GM18499 (cell line): ENCODE data around the gene CPEB3.
"Not testable (repeated sequence)": the region's sequence is repeated elsewhere in the genome, so short reads cannot be mapped to it uniquely, and the experiment has no call there.

ENCODE experiments used
- ATAC-seq: cut with Tn5 transposase; IDR thresholded peaks from one replicate; pipeline ENCODE4 v1.9.1; 2021; ENCODE audit warnings: moderate number of reproducible peaks; ENCODE audit not compliant: insufficient read depth, unreplicated experiment

Gene CPEB3

DNA sequence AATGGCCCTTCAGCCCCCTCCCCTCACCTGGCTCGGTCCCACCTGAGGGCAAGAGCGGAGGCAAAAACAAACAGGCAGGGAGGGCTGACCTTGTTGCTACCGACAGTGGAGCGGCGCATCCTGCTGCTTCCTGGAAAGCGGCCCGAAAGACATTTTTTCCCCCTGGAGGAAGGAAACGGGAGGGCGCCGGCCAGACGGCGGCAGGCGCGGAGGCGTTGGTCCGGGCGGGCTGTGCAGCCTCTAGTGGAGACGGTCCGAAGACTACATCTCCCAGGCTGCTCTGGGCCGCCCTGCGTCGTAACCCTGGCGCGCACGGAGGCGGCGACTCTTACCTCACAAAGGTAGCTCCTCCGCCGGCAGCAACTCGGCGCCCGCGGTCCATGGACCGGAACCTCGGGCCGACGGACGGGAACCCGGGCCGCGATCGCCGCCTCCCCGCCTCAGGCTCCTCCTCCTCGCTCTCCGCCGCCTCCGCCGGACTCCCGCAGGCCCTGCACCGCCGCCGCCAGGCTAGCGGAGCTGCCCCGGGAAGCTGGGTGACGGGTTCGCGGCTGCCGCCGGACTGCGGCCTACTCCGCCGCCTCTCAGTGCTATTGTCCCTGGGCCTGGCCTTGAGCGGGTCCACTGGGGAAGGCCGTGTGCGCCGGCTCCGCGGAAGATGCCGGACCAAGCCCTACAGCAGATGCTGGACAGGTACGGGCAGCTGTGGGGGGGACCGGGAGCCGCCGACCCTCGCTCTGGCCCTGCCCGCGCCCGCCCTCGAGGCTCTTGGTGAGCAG lies at the start of gene CPEB3, which contains the start of gene MARCHF5:
Gene CPEB3, minus strand, starts transcription at position 242 of the 779 bp plus-strand sequence. CDS start 50,728 bp downstream, outside the sequence.
Gene MARCHF5, plus strand, starts transcription at position 331 of the 779 bp plus-strand sequence. Its CDS starts 328 bp downstream, at position 659.
- ATAC-seq: peak; percentile 90

- ATAC-seq: not testable (repeated sequence)
Measured at GRCh38 chr10:92329927-92330326, 39.0 kb upstream of the CPEB3 start.

DNA sequence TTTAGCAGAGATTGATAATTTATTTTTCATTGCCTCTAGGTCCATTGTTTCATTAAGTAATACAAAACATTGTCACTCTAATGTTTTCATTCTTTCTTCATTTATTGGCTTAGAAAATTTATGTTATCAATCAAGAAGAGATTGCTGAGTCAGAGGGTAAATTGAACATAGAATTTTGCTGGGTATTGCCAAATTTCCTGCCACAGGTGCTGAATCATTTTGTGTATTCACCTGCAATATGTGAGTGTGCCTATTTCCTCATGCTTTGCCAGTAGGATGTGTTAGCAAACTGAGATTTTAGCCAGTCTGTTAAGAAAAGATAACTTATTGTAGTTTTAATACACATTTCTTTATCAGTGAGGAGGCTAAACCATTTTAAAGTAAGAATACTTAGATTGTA lies 38.1 kb upstream of the CPEB3 start:
- ATAC-seq: no peak

DNA sequence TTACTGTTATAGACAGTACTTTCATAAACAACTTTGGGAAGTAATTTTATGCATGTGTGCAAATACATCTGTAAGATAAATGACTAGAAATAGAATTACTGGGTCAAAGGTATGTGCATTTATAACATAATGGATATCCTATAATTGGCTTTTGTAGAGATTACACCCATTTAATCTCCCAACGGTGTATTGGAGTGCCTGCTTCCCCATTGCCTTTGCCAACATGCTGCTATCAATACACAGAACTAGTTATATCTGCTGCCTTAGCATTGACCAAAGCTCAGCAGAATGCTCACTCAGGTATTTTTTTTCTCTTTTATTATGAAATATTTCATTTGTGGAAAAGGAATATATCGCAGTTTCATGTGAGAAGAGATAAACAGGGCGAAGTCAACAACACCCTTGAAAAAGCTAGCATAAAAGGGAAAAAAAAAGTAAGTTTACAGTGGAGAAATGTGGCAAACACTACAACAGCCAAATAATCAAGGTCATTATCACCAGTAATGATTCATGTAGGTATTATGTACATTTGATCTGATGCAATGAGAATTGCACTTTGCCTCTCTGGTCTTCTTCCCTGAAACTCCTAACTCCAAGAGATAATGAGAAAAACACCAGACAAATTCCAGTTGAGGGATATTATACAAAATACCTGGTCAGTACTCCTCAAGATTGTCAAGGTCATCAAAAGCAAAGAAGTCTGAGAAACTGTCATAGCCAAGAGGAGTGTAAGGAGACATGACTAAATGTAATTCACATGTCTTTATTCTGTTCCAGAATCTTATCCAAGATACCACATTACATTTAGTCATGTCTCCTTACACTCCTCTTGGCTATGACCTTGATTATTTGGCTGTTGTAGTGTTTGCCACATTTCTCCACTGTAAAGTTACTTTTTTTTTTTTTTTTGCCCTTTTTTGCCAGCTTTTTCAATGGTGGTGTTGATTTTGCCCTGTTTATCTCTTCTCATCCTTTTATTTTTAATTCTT lies 36.9 kb upstream of the CPEB3 start:
- ATAC-seq: no peak

DNA sequence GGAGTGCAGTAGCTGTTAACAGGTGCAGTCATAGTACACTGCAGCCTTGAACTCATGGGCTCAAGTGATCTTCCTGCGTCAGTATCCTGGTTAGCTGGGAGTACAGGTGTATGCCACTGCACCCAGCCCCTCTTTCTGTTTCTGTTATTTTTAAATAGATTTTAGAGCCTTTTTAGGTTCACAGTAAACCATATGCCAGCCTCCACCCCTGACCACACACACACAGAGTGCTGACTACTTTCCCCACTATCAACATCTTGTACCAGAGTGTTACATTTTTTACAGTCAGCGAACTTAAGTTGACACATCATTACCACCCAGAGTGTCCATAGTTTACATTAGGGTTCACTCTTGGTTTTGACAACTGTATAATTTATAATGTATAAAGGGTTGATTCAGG lies 32.2 kb upstream of the CPEB3 start:
- no peak for ATAC-seq

- ATAC-seq: no peak
Measured at GRCh38 chr10:92316610-92317009, 25.7 kb upstream of the CPEB3 start.

GRCh38 chr10:92313750-92314149 lies 22.9 kb upstream of the CPEB3 start:
- ATAC-seq: no peak

DNA sequence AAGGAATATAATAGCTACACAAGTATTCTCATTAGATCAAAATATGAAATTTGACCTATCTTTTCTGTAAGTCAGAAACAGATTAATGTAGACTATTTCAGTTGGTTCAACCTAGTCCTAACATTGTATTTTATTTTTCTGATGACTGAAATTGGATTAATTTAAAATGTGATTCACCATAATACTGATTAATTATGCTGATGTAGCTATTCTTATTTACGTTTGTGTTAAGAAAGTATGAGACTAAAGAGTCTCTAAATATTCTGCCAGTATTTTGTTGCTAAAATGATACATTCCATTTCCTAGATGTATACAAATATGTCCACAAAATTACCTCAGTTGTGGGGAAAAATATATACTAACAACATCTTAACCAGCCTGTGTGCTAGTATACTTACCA lies 18.4 kb upstream of the CPEB3 start:
- ATAC-seq: no peak

GRCh38 chr10:92305133-92306072 lies 14.5 kb upstream of the CPEB3 start:
- ATAC-seq: no peak

DNA sequence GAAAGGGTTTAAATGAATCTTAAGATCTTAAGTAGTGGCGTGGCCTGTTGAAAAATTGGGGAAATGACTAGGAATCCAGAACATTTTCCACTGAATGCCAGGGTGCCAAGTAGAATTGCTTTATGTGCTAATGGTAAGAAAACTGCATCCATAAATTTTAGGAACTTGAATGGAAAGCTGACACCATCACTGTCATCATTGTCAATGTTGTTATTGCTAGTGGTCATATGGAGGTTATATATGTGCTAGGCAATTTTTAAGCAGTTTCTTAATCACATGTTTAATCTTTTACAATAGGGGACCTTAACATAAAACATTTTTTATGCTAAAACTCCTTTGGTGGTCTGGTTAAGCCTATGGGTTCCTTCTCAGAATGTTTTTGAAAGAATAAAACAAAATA lies 13.2 kb upstream of the CPEB3 start:
- ATAC-seq: no peak

- no peak for ATAC-seq
Measured at GRCh38 chr10:92303096-92303495, 12.2 kb upstream of the CPEB3 start.

DNA sequence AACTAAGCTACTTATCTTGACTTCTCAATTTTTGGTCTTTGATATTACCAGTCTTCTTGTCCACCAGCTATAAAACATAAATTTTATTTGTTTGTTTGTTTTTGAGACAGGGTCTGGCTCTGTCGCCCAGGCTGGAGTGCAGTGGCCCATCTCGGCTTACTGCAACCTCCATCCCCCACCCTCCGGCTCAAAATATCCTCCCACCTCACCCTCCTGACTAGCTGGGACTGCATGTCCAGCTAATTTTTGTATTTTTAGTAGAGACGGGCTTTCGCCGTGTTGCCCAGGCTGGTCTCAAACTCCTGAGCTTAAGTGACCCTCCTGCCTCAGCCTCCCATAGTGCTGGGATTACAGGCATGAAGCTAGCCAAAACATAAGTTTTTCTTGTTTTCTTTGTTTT lies 7.6 kb upstream of the CPEB3 start:
- ATAC-seq: no peak

DNA sequence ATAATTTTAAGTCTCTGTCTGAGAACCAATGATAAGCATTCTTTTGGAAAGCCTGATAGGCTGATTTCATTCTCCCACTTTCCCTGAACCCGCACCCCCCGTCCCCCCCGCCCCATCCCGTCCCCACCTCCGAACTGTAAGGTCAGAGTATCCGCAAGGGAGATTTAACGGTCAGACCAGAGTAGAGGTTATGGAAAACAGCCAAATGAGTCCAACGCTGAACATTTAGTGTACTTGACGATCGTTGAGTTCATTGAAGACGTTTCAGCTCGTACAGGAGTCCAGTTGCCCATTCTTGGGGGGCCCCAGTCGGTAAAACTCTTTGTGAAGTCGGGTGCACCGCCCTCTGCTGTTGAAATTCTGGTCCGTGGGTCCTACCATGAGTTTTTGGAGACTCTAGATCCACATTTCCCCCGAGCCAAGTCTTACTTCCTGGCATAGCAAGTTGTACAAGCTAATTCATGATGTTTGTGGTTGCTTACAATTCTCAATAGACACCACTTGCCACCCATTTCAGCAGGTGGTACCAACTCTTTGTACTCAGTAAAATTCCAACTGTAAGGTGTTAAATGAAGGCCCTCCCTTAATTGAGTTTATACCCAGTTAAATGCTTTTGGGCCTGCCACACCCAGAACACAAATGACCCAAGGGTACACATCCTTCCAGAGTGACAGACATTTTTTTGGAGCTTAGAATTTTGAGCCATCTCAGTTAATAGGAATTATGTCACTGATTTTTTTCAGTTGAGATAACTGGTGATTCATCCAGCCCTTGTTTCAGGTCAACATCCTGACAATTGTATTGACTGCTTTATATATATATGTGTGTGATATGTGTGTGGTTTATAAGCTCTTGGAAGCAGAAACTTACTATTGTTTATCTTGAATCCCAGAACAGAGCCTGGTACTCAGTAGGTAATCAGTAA lies 1.3 kb upstream of the CPEB3 start:
- no peak for ATAC-seq

DNA sequence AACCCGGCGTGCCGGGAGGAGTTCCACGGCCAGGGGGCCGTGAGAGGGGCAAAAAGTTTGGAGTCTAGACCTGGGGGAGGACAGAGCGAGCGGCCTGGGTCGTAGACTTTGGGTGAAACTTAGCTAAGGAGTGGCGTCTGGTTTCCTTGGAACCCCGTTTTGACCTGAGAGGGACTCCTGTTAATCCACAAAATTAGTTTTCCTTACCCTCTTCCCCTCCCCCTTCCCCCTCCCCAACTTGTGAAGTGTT lies 663 bp upstream of the CPEB3 start:
- no peak for ATAC-seq

- no peak for ATAC-seq
Measured at GRCh38 chr10:92290076-92290836, 622 bp downstream of the CPEB3 start.

GRCh38 chr10:92284112-92284704 lies 6.7 kb downstream of the CPEB3 start:
- ATAC-seq: no peak

DNA sequence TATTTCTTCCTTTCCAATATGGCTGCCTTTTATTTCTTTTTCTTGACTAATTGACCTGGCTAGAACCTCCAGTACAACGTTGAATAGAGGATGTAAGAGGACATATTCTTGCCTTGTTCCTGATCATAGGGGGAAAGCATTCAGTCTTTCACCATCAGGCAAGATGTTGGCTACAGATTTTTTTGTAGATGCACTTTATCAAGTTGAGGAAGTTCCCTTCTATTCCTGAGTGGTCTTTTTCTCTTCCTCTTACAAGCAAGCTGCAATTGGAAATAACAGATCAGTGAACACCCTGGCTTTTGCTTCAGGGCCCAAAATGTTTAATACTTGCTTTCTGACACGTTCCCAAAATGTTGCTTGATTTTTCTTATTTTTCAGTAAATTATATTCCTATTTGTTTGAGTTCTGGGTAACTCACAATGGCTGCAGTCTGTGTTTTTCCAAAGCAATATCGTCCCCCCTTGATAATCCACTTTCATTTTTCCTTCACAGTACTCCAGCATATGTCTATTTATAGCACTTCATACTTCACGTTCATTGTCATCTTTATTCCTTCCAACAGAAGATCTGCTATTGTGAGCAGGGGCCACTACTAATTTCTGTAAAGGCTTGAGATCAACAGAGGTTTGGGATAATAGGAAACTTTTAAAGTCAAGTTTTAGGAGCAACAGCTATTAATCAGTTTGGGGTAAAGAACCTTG lies 11.7 kb downstream of the CPEB3 start:
- no peak for ATAC-seq

DNA sequence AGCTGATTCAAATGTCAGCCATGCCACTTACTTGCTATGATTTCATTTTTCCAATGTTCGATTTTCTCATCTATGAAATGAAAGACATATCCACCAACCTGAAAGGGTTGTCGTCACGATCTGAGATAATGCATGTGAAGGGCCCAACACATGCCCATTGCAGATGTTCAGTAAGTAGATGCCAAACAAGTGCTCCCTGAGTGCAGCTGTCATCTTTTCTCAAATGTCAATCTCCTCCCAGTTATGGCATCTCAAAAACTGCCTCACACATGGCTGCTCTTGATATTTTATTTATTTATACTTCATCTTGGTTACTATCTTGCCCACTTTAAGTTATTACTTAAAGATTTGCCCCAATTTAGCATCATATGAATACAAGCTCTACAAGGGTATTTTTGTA lies 16.8 kb downstream of the CPEB3 start:
- ATAC-seq: no peak
